HG02623 (cell line): Measurements from ENCODE around the gene CPSF7.
"Not testable (repeated sequence)": the region's sequence is repeated elsewhere in the genome, so short reads cannot be mapped to it uniquely, and the experiment has no call there.

Experiments used
- ATAC-seq: cut with Tn5 transposase; IDR thresholded peaks from one replicate; pipeline ENCODE4 v1.9.1; 2021; ENCODE audit warnings: moderate library complexity; ENCODE audit not compliant: unreplicated experiment

CPSF7 gene

GRCh38 chr11:61429691-61430582 lies at the start of gene CPSF7, which contains the start of gene SDHAF2:
Gene CPSF7 (minus strand): TSS chr11:61429975. CDS start chr11:61429235, 740 bp downstream.
Gene SDHAF2 (plus strand): TSS chr11:61430124. CDS start chr11:61430147, 23 bp downstream.
- peak; percentile 72 for ATAC-seq

GRCh38 chr11:61477727-61478148 lies 48.0 kb upstream of the CPSF7 start:
- no peak for ATAC-seq

DNA sequence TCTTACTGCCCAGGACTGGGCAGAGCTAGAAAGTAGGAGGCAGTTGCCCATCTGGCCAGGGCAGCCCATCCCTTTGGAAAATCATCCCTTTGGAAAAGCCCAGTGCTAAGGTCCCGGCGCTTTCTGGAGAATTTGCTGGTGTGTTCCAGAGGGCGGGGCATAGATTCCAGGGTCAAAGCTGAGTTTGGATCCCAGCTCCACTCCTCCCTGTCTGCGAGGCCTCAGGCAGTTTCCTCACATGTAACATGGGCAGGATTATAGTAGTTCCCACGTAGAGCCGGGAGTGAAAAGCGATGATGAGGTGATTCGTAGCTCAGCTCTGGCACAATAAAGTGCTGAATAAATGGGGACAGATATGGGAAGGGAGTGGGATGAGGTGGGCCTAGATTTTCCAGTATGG lies 47.4 kb upstream of the CPSF7 start:
- ATAC-seq, result no peak

DNA sequence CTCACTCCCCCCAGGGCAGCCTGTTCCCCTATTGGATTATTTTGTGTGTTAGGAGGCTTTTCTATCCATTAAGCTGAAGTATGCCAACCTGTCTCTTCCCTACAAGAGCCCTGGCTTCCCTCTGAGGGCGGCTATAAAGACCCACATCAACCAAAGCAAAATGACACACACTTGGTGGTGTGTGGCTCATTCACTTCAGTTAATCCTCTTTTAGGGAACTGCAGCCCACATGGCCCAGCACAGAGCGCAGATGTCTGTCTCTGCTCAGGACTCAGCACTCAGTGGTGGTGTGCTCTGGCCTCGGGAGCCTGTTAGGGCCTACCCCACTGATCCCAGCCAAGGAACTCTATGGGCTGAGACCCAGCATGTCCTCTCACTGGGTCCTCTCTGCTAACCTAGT lies 46.6 kb upstream of the CPSF7 start:
- no peak for ATAC-seq

- ATAC-seq, result no peak
Measured at GRCh38 chr11:61475433-61475832, 45.7 kb upstream of the CPSF7 start.

DNA sequence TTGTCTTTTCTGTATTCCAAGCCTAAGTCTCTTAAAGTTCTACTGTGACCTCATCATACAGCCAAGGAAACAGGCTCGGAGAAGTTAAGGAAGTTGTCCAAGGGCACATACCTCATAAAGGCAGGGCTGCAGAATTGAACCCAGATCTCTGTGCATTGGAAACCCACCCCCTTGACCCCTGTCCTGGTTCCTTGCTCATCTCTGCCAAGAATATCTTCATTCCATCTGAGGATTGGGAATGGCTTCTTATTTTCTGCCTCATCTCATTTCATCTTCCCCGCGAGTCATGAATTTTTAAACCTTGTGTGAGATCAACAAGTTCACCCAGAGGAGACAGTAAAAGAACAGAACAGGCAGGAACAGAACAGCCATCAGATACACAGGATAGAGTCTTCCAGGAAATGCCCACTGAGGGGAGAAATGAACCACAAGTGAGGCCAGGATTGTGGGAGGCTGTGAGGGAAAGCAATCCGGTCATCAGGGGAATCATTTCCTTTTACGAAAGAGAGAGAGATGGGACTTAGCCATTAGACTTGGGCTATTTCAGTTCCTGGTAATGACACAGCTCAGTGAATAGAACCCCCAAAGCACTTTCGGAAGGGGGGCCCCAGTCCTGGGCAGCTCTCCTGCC lies 44.4 kb upstream of the CPSF7 start:
- ATAC-seq, result no peak

- no peak for ATAC-seq
Measured at GRCh38 chr11:61473370-61474012, 43.7 kb upstream of the CPSF7 start.

DNA sequence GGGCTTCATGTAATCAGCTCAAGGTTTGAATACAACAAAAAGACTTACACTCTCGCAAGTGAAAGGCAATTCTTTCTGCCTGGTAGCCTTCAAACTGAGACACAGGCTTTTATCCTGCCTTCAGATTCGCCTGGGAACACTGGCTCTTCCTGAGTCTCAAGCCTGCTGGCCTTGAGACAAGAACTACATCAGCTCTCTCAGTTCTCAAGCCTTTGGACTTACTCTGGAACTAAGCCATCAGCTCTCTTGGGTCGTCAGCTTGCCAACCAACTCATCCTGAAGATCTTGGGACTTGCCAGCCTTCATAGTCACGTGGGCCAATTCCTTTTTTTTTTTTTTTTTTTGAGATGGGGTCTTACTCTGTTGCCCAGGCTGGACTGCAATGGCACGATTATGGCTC lies 43.1 kb upstream of the CPSF7 start:
- ATAC-seq, result no peak

DNA sequence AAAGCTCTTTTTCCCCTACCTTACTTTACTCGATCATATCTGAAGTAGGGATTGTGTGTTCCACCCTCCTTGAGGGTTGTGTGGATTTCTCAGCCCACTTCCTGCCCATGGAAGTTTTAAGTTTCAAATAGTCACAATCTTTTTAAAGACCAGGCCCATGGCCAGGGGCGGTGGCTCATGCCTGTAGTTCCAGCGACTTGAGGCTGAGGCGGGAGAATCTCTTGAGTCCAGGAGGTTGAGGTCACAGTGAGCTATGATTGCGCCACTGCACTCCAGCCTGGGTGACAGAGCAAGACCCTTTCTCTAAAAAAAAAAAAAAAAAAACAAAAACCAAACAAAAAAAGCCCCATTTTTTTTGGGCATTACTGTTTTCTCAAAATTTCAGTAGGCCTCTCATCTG lies 42.5 kb upstream of the CPSF7 start:
- ATAC-seq, result no peak

DNA sequence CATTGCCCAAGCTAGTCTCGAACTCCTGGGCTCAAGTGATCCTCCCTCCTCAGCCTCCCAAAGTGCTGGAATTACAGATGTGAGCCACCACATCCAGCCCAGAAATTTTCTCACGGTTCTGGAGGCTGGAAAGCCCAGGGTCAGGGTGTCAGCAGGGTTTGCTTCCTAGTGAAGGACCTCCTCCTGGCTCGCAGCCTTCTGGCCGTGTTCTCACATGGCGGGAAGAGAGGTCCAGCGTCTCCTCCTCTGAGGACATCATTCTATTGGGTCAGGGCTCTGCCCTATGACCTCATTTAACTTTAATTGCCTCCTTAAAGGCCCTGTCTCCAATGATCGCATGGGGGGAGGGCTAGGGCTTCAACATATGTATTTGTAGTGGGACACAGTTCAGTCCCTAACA lies 38.2 kb upstream of the CPSF7 start:
- no peak for ATAC-seq

GRCh38 chr11:61467602-61468001 lies 37.8 kb upstream of the CPSF7 start:
- ATAC-seq, result not testable (repeated sequence)

DNA sequence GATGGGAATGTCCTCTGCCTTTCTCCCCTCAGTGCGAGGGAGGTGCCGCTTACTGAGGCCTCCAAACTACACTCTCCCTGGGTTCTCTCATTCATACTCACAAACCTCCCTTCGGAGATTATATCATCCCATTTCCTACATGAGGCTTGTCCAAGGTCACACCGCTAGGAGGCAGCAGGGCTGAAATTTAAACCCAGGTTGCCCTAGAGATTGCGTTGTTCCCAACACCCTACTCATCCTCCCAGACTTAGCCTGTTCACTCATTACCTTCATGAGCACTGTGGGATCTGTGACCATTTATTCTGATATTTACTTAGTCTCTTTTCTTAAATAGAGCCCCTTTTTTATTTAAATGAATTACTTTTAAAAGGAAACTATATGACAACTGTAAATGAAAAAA lies 31.2 kb upstream of the CPSF7 start:
- no peak for ATAC-seq

GRCh38 chr11:61460474-61460881 lies 30.7 kb upstream of the CPSF7 start:
- ATAC-seq, result no peak

GRCh38 chr11:61454520-61454919 lies 24.7 kb upstream of the CPSF7 start:
- no peak for ATAC-seq

DNA sequence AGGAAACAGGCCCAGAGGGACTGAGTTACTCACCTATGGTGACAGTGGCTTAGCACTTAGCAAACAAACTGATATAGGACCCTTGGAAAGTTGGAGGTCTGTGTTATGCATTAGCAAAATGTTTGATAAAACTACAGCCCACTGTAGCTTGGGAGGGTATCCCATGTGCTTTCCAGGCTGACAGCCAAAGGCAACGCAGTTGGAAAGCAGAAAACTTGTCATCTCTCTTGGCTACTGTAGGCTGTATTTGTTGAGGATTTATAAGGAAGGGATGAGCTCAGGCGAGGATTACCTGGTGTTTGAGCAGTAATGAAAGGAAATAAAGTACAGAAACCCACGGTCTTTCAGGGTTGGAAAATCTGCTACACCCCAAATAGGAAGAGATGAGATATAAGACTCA lies 23.9 kb upstream of the CPSF7 start:
- ATAC-seq, result no peak

DNA sequence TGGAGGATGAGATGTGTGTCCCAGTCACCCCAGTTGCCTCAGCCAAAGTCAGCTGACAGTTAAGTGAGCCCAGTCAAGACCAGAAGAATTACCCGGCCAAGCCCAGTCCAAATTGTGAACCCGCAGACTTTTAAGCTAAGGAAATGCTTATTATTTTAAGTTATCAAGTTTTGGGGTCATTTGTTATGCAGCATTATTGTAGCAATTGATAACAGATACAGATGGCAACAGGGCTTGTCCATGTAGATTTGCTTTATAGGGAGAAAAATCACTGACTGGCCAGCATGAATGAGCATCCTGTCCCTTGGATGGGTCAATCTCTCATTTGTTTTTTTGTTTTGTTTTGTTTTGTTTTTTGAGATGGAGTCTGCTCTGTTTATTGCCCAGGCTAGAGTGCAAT lies 23.1 kb upstream of the CPSF7 start:
- no peak for ATAC-seq

GRCh38 chr11:61448552-61448927 lies 18.8 kb upstream of the CPSF7 start:
- no peak for ATAC-seq

DNA sequence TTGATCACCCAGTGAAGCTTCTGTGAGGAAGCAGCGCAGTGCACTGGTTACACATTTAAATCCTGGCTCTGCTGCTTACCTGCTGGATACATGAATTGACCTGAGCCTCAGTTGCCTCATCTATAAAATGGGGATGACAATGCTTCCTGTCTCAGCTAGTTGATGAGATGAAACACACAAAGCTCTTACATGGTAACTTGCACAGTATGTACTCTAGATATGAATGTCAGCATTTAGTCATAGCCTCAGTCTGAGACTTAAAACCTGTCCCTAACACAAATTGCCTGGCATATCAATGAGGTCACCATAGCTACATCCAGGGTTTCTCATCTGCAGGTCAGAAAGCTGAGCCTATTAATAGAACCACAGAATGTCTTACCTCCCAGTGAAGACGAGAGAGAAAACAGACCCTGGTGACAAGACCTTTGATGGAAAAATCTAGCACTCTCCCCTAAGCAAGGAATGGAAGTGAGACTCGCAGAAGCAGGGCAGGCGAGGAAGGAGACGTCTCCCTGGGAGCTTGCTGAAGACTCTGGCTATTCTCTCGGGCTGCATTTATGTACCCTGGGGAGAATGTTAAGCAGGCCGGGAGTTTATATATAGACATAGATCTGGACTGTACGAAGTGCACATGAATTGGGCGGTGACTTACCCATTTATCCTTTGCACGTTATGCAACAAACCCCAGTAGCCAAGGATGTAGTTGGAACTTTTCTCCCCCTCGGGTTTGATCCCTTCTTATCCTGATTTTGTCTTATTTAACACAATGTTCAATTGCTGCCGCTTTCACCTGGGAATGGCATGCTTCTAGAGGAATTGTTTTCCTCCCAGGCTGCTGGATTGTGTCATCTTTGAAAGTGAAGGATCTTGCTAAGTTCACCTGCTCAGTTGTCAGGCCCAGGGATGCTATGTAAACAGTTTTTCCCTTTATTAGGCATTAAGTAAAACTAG lies 18.1 kb upstream of the CPSF7 start:
- ATAC-seq, result no peak

DNA sequence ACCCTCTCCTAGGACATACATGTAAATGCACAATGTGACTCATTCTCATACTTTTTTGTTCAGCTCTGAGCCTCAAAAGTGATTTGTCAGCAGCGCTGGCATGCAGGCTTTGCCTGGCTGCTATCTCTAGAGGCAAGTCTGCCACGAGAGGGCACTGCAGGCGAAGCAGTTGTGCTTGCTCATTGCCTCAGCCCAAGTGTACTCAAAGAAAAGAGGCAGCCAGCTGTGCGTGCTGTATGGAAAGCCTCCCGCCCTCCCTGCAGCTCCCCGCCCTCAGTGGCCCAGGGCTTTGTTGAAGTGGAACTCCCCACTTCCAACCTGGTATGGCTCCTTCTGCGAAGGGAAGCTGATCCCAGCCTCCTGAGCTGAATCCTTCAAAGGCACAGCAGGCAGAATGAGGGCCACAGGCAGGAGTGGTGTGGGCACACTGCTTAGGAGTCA lies 16.5 kb upstream of the CPSF7 start:
- ATAC-seq, result peak; percentile 67

GRCh38 chr11:61445516-61445915 lies 15.7 kb upstream of the CPSF7 start:
- no peak for ATAC-seq

DNA sequence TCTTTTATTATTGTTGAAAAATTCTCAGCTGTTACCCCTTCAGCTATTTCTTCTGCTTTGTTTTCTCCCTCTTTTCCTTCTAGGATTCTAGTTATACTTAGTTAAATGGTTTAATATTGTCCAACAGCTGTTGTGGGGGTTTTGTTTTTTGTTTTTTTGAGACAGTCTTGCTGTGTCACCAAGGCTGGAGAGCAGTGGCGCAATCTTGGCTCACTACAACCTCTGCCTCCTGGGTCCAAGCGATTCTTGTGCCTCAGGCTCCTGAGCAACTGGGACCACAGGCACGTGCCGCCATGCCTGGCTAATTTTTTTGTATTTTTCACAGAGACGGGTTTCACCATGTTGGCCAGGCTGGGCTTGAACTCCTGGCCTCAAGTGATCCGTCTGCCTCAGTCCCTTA lies 12.8 kb upstream of the CPSF7 start:
- no peak for ATAC-seq
